C4-2B (cell line): ENCODE measurements around the gene SURF4.

Experiments used
- CTCF ChIP-seq: fragments of 450-650 bp; conservative IDR thresholded peaks from 2 replicates; pipeline ENCODE4 v1.5.1; 2017; ENCODE audit warnings: mild to moderate bottlenecking
- ZFX ChIP-seq: fragments of 450-650 bp; IDR thresholded peaks from 2 replicates; pipeline ENCODE4 v1.6.1; 2017

GRCh38 chr9:133334161-133334560 lies 41.7 kb downstream of the SURF4 start:
- no peak for TF ChIP-seq CTCF
- TF ChIP-seq ZFX: no peak
